Large intestine (tissue), 3 donors: ENCODE results near the gene DLGAP1. TPM values are rescaled to one million over a fixed set of nuclear protein-coding genes. Genes with fewer than 3 reads are reported as not detected.

ENCODE experiments used
- DNase-seq, 2 donors: peaks; one replicate each; pipeline versions ENCODE4 v3.0.0 to v3.0.0-alpha.2; 2013
- H3K27ac ChIP-seq: one replicate; pipeline ENCODE4 v1.5.1; 2013; ENCODE audit warnings: low read length
- H3K27me3 ChIP-seq: 2 replicates; pipeline ENCODE4 v1.6.1; 2013; ENCODE audit warnings: low read length; ENCODE audit not compliant: control insufficient read depth, insufficient read depth
- H3K36me3 ChIP-seq: 2 replicates; pipeline ENCODE4 v1.6.1; 2013; ENCODE audit warnings: low read length; ENCODE audit not compliant: control insufficient read depth, insufficient read depth
- H3K4me1 ChIP-seq: one replicate; pipeline ENCODE4 v1.6.1; 2013; ENCODE audit warnings: low read length; ENCODE audit not compliant: control insufficient read depth, insufficient read depth
- H3K4me3 ChIP-seq: one replicate; pipeline ENCODE4 v1.5.1; 2013; ENCODE audit warnings: low read length
- H3K9me3 ChIP-seq: one replicate; pipeline ENCODE4 v1.6.1; 2013; ENCODE audit warnings: mild to moderate bottlenecking, low read depth, low read length, moderate library complexity; ENCODE audit not compliant: control insufficient read depth
- WGBS: methylation state at CpG from one replicate; pipeline ENCODE4 v1.1.5; 2013; ENCODE audit warnings: low lambda C conversion rate; ENCODE audit not compliant: insufficient coverage; 5-methylcytosine and 5-hydroxymethylcytosine counted together
- polyA plus RNA-seq: library from polyadenylated mRNA; unstranded; fragments of 120-200 nt; gene quantifications from one replicate; pipeline ENCODE4 v1.2.1, GENCODE V29; 2013

Gene DLGAP1
- polyA plus RNA-seq, 1 donor: 0.69 TPM

- Histone ChIP-seq H3K27me3 (no peaks in the 10 kb centered on the region), H3K4me1 (no peaks in the 10 kb centered on the region), H3K36me3 (no peaks in the 10 kb centered on the region), H3K27ac (no peak overlapping the region), H3K9me3 (no peaks in the 10 kb centered on the region), H3K4me3 (no peak overlapping the region)
- no peak for DNase-seq
- WGBS: no CpG with 5 or more reads among the region's 4 CpGs
Measured at GRCh38 chr18:4394700-4395099, 60.4 kb downstream of the DLGAP1 start.

- no peaks in the 10 kb centered on the region for H3K9me3 ChIP-seq
- H3K4me1 ChIP-seq: no peaks in the 10 kb centered on the region
- WGBS: 100% methylated on average over 1 of the region's 6 CpGs
- H3K27ac ChIP-seq: no peak overlapping the region
- no peak for DNase-seq
- no peaks in the 10 kb centered on the region for H3K36me3 ChIP-seq
- H3K4me3 ChIP-seq: no peak overlapping the region
- H3K27me3 ChIP-seq: no peaks in the 10 kb centered on the region
Measured at GRCh38 chr18:4391859-4392258, 63.2 kb downstream of the DLGAP1 start.

- 50% methylated on average over 2 of the region's 3 CpGs for WGBS
- H3K9me3 ChIP-seq: no peaks in the 10 kb centered on the region
- DNase-seq: no peak
- no peak overlapping the region for H3K27ac ChIP-seq
- no peaks in the 10 kb centered on the region for H3K27me3 ChIP-seq
- no peak overlapping the region for H3K4me3 ChIP-seq
- no peaks in the 10 kb centered on the region for H3K36me3 ChIP-seq
- H3K4me1 ChIP-seq: no peaks in the 10 kb centered on the region
Measured at GRCh38 chr18:4385876-4386275, 69.2 kb downstream of the DLGAP1 start.

- Histone ChIP-seq H3K4me3 (no peak overlapping the region), H3K9me3 (no peaks in the 10 kb centered on the region), H3K27me3 (no peaks in the 10 kb centered on the region), H3K27ac (no peak overlapping the region), H3K36me3 (no peaks in the 10 kb centered on the region), H3K4me1 (no peaks in the 10 kb centered on the region)
- 20% methylated on average over 2 of the region's 3 CpGs for WGBS
- DNase-seq: no peak
Measured at GRCh38 chr18:4384932-4385331, 70.2 kb downstream of the DLGAP1 start.

GRCh38 chr18:4374564-4374963, 80.5 kb downstream of the DLGAP1 start:
- Histone ChIP-seq H3K9me3 (no peaks in the 10 kb centered on the region), H3K4me1 (no peaks in the 10 kb centered on the region), H3K27ac (no peak overlapping the region), H3K27me3 (no peaks in the 10 kb centered on the region), H3K4me3 (no peak overlapping the region), H3K36me3 (no peaks in the 10 kb centered on the region)
- no peak for DNase-seq
- no CpG with 5 or more reads among the region's 1 CpG for WGBS

GRCh38 chr18:4369705-4370104, 85.4 kb downstream of the DLGAP1 start:
- no peaks in the 10 kb centered on the region for H3K4me1 ChIP-seq
- H3K9me3 ChIP-seq: no peaks in the 10 kb centered on the region
- no peak overlapping the region for H3K4me3 ChIP-seq
- no peak for DNase-seq
- WGBS: 80% methylated on average over 2 of the region's 4 CpGs
- H3K27me3 ChIP-seq: no peaks in the 10 kb centered on the region
- H3K27ac ChIP-seq: no peak overlapping the region
- H3K36me3 ChIP-seq: no peaks in the 10 kb centered on the region

GRCh38 chr18:4360221-4360715, 94.8 kb downstream of the DLGAP1 start:
- H3K4me3 ChIP-seq: no peak overlapping the region
- no peaks in the 10 kb centered on the region for H3K36me3 ChIP-seq
- no peak overlapping the region for H3K27ac ChIP-seq
- H3K4me1 ChIP-seq: no peaks in the 10 kb centered on the region
- H3K27me3 ChIP-seq: no peaks in the 10 kb centered on the region
- no peak for DNase-seq
- 94% methylated on average over 2 of the region's 2 CpGs for WGBS
- H3K9me3 ChIP-seq: no peaks in the 10 kb centered on the region

- H3K4me1 ChIP-seq: no peaks in the 10 kb centered on the region
- no peaks in the 10 kb centered on the region for H3K36me3 ChIP-seq
- H3K4me3 ChIP-seq: no peak overlapping the region
- DNase-seq: no peak
- no peaks in the 10 kb centered on the region for H3K9me3 ChIP-seq
- H3K27ac ChIP-seq: no peak overlapping the region
- H3K27me3 ChIP-seq: no peaks in the 10 kb centered on the region
- WGBS: no CpG with 5 or more reads among the region's 4 CpGs
Measured at GRCh38 chr18:4358618-4359017, 96.5 kb downstream of the DLGAP1 start.

GRCh38 chr18:4357579-4357978, 97.5 kb downstream of the DLGAP1 start:
- Histone ChIP-seq H3K4me3 (no peak overlapping the region), H3K4me1 (no peaks in the 10 kb centered on the region), H3K36me3 (no peaks in the 10 kb centered on the region), H3K27ac (no peak overlapping the region), H3K27me3 (peaks cover 3% of the 10 kb centered on the region), H3K9me3 (no peaks in the 10 kb centered on the region)
- whole genome bisulfite sequencing: no CpG with 5 or more reads among the region's 4 CpGs
- DNase-seq: no peak

GRCh38 chr18:4356929-4357328, 98.2 kb downstream of the DLGAP1 start:
- WGBS: 75% methylated on average over 2 of the region's 6 CpGs
- no peak for DNase-seq
- Histone ChIP-seq H3K4me3 (no peak overlapping the region), H3K27me3 (peaks cover 3% of the 10 kb centered on the region), H3K9me3 (no peaks in the 10 kb centered on the region), H3K27ac (no peak overlapping the region), H3K36me3 (no peaks in the 10 kb centered on the region), H3K4me1 (no peaks in the 10 kb centered on the region)

- Histone ChIP-seq H3K36me3 (no peaks in the 10 kb centered on the region), H3K4me1 (no peaks in the 10 kb centered on the region), H3K27me3 (peaks cover 3% of the 10 kb centered on the region), H3K27ac (no peak overlapping the region), H3K4me3 (no peak overlapping the region), H3K9me3 (no peaks in the 10 kb centered on the region)
- WGBS: no CpG with 5 or more reads among the region's 9 CpGs
- DNase-seq: no peak
Measured at GRCh38 chr18:4353853-4354418, 101.2 kb downstream of the DLGAP1 start.
